Hematopoietic multipotent progenitor cell (in vitro differentiated cells): ENCODE data around the gene DNHD1. TPM values are rescaled to one million over a fixed set of nuclear protein-coding genes. Genes with fewer than 3 reads are reported as not detected.

Experiments used
- DNase-seq, 3 donors: peaks; one replicate each; pipeline ENCODE4 v3.0.0-alpha.2; 2011 to 2015; ENCODE audit warnings: low read depth in 2 of 3, low spot score in 2 of 3
- total RNA-seq: library from RNA; depleted of rRNA; stranded (reverse); fragments of >200 nt; gene quantifications from one replicate; pipeline ENCODE4 v1.2.3, GENCODE V29; 2012

DNHD1 gene
- total RNA-seq, 1 donor = 15.6 TPM

DNA sequence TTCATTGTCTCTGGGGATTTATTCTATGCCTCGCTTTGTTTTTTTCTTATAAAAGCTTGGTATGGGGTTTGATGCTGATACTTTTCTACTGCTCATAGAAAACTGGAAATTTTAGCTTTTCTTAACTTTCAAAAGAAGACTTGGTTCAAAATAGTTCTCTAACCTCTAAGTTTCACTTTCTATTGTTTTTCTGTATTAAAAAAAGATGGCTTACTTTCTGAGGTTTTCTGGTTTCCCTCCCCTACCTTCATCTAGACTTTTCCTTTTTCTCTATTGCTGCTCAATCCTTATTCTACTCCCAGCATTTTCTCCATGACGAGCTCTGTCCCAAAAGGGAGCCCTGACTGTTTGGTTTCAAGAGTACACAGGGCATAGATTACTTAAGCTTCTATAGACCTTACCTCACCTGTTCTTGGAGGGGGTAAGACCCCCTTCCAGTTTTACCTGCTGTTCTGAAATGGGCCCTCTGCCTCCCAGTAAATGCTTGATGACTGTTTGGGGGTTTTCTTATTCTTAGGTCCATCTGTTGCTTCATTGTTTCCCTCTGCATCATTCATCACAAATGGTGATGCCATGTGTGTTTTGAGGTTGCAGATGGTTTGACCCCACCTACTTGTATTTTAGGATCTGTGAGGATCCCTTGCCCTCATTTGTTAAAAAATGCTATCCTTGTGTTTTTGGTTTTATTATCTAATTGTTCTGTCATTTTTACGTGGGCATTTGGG, 29.5 kb downstream of the DNHD1 start:
- DNase-seq = no peak

DNA sequence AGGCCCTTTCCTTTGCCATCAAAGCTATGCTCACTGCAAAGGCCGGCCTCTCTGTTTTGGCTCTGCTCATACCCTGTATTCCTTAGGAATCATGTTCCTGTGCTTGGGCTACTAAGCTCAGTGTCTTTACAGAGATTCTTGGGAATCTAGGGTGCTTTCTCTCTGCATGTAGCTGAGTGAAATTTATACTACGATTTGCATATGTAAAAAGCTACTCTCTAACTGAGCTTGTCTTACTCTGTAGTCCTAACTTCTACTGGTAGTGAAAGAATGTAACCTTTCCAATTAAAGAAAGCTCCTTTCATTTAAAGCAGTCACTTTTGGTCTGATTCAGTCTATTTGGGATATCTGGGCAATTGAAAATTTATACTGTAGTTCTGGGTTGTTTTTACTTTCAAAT, 32.2 kb downstream of the DNHD1 start:
- DNase-seq = no peak

DNA sequence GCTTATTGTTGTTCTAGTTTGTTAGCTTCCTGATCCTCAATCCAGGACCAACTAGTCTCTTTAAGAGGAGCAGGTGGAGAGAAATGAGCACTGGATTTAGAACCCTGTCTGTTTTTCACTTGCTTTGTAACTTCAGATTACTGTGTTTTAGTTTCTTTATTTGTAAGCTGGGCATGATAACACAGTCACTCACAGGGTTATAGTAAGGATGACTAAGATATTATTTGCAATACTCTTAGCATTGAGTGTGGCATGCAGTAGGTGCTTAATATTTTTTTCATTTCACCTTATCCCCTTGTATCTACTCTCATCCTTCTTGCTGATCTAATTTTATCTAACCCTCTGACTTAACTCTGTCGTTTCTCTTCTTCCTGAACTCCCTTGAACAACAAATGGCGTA, 33.8 kb downstream of the DNHD1 start:
- DNase-seq = no peak

DNA sequence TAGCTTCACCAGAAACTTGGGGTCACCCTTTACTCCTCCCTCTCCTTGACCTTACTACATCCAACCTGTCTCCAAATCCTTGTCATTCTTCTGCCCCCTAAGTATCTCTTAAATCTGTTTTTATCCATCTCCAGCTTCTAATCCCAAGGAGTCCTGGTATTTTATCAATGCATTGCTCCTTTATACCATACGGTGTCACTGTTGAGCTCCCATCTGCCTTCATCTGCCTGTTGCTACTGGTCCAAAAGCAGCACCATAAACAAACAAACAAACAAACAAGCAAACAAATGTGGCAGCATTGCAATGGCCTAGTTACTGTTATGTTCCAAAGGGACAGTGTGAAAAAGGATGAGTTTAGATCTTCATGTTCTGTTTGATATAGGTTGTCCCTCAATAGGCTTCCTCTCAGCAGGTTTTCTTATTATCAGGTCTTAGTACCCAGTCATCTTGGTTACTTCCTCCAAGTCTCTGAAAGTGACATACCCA, 34.2 kb downstream of the DNHD1 start:
- DNase-seq = peak; percentile 23 to 58 (median 46)

DNA sequence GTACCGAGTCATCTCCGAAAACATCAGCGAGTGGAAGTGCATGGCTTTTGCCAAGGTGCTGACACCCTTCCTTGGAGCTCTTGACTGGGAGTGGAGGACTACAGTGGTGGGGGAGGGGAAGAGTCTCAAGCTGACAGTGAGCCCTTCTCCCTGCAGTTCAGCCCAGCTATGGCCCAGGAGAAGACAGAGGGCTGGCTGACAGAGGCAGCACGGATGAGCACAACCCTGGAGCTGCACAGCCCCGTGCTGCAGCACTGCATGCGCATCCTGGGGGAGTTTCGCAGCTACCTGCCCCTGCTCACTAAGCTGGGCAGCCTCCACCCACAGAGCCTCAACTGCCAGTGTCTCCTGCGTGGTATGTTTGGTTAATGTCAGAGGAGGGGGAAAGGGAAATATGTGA, 41.4 kb downstream of the DNHD1 start:
- DNase-seq = no peak

DNA sequence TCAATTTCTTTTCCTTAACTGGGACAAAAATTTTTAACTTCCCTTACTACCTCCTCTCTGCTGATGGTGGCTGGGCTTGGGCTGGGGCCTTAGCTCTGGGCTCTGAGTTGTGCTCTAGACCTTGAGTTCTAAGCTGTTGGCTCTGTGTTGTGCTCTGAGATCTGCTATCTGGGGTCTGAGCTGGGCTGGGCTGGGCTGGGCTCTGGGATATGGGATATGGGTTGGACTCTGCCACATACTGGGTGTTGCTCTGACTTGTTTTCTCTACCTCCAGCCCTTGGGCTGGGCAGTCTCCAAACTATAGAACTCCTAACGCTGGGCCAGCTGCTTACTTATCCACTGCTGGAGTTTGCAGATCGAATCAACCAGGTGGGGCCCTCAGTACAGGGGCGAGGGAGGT, 41.9 kb downstream of the DNHD1 start:
- no peak for DNase-seq

DNA sequence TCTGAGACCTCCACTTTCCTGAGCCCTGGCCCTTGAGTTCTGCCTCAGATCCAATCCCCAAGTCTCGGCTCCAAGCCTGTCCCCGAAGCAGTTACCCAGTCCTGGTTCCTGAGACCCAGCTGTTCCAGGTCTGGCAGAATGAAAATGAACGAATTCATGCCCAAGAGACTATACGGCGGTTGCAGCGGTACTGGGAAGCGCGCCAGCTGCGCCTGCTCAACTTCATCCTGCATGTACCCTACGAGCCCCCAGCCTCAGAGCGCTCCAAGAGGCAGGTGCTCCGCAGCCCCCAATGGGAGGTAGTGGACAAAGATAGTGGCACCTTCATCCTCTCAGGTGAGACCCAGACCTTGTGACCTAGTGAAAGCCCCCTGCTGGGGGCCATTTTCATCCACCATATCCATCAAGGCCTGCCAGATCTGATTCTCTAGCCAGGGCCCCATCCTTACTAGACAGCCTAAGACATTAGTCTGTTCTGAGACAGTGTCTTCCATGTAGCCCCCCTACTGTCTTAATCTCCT, 42.7 kb downstream of the DNHD1 start:
- DNase-seq = no peak

DNA sequence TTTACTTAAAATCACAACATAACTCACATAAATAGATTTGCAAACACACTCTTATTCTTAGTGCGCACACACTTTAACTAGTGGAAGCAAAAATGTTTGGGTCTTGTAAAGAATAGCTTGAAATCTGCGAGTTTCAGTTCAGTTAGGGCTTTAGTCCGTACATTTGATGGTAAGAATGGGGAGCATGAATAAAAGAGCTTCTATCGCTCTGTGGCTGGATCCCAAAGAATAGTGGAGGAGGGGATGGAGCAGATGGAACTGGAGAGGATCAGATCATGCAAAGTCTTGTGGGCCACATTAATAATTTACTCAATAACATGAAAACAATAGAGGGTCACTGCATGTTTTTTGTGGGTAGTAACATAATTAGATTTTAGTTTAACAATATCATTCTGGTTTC, 44.3 kb downstream of the DNHD1 start:
- DNase-seq = no peak

DNA sequence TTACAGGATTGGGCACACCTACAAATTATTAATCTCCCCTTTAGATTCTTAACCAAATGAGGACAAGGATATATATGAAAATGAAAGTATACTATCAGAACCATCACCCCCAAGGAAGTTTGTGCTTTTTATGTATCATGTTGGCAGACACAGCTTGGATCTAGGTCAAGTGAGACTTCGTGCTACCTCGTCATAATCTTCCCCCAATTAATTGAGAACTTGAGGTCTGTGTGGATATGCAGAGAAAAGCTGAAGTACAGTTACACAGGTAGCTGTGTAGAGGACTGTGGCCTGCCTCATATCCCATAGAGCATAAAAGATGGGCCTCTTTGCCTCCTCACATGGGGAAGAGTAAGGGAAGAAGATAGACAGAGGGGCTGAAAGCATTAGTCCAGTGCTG, 45.6 kb downstream of the DNHD1 start:
- DNase-seq = no peak

DNA sequence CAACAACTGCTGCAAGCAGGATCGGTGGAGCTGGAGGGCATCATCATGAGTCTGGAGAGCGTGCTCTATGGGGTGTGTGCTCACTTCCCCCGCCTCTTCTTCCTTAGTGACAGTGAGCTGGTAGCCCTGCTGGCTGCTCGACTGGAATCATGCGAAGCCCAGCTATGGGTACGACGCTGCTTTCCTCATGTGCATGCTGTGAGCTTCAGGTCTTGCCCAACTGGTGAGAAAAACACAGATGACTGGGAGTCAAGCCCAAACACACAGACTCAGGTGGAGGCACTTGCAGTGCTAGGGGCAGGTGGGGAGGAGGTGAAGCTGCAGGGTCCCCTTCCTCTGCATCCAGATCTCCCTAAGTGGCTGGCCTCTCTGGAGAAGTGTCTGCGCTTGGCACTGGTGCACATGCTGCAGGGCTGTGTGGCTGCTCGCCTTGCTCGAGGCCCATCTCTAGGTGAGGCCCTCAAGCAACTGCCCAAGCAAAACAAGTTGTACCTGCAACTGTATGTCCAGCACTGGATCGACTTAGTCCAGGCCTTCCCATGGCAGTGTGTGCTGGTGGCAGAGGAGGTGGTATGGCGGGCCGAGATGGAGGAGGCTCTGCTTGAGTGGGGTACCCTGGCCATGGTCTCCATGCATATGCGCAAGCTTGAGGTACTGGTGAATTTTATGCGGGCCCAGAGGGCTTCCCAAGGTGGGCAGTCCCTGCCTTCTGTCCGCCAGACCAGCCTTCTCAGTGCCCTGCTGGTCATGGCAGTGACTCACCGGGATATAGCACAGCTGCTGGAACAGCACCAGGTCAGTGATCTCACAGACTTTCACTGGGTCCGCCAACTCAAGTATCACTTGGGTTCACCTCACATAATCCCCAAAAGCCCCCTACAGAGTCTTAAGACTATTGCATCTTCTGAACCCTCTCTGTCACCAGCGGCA, 48.1 kb downstream of the DNHD1 start:
- DNase-seq = no peak

DNA sequence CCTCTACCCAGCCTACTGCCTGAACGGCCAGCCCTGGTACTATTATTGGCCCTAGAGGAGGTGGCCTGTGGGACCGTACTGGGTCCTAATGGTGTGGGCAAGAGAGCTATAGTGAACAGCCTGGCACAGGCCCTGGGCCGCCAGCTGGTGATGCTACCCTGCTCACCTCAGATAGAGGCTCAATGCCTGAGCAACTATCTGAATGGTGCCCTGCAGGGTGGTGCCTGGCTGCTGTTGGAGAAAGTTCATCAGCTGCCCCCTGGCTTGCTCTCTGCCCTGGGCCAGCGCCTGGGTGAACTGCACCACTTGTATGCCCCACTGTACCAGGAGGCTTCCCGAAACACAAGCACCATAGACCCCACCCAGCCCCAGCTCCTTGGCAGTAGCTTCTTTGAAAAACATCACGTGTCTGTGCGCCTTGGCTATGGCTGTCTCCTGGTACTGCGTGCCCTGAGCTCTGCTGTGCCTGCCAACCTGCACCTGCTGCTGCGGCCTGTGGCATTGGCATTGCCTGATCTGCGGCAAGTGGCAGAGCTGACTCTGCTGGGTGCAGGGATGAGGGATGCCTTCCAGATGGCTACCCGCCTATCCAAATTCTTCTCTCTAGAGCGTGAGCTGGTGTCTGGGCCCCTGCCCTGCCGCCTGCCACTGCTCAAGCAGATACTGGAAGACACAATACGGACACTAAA, 49.0 kb downstream of the DNHD1 start:
- DNase-seq = no peak

DNA sequence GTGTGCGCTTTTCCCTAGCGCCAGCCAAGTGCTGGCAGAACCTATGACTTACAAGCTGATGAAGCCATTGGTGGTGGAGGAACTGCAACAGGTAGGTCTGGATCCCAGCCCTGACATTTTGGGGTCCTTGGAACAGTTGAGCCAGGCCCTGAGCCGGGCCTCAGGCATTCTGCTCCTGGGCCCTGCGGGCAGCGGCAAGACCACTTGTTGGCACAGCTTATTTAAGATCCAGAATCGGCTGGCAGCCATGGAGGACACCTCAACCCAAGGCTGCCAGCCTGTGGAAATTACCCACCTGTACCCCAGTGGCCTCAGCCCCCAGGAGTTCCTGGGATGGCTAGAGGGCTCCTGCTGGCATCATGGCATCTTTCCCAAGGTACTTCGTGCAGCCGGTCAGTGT, 49.7 kb downstream of the DNHD1 start:
- DNase-seq = no peak

DNA sequence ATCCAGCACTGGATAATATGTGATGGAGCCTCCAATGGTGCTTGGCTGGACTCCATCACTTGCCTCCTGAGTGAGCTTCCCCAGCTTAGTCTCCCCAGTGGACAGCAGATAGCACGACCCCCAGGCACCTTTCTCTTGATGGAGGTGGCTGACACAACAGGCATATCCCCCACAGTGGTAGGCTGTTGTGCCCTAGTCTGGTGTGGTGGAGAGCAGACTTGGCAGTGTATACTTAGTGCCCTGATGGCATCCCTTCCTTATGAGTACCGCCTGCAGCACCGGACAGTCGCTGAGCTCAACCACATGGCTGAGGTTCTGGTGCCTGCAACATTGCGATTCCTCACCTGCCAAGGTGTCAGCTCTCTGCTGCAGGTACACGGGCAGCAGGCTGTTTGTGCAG, 50.1 kb downstream of the DNHD1 start:
- no peak for DNase-seq

DNA sequence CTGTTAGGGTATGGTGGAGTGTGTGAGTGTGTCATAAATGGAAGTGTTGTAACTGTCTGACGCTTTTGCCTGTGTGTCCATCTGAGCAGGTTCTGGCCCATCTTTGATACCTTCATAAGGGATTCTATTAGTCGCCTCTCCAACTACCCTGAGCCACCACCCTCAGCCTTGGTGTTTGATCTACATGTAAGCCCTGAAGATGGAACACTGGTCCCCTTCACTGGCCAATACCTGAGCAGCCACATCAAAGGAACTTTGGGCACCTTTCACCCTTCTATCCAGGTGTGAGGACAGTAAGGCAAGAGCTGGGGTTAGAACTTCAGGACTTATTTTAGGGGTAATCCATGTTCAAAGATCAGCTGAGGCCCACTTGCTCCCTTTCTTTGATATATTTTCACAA, 51.0 kb downstream of the DNHD1 start:
- DNase-seq = no peak

DNA sequence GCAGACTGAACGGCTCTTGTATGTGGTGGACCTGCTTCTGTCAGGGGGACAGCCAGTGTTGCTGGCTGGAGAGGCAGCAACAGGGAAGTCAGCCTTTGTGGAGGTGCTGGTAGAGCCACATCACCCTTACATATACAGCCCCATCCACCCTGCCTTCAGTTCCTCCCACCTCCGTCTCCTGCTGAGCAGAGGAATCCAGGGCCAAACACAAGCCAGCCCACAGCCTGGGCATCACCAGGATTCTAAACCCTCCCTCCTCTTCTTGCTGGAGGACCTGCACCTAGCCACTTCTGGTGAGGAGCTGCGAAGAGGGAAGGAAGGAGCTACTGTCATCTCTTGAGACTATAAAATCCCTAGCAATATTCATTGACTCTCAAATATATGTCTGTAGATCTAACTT, 51.6 kb downstream of the DNHD1 start:
- no peak for DNase-seq

DNA sequence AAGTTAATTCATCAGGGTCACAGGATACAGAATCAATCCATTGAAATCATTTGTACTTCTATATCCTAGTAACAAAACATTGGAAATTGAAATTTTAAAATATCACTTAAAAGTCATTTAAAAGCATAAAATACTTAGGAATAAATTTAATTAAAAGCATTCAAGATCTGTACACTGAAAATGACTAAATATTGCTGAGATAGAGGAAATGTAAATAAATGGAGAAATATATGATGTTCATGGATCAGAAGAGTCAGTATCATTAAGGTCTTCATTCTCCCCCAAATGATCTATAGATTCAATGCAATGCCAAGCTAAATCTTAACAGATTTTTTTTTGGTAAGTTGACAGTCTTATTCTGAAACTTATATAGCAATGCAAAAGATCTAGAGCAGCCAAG, 56.6 kb downstream of the DNHD1 start:
- no peak for DNase-seq

DNA sequence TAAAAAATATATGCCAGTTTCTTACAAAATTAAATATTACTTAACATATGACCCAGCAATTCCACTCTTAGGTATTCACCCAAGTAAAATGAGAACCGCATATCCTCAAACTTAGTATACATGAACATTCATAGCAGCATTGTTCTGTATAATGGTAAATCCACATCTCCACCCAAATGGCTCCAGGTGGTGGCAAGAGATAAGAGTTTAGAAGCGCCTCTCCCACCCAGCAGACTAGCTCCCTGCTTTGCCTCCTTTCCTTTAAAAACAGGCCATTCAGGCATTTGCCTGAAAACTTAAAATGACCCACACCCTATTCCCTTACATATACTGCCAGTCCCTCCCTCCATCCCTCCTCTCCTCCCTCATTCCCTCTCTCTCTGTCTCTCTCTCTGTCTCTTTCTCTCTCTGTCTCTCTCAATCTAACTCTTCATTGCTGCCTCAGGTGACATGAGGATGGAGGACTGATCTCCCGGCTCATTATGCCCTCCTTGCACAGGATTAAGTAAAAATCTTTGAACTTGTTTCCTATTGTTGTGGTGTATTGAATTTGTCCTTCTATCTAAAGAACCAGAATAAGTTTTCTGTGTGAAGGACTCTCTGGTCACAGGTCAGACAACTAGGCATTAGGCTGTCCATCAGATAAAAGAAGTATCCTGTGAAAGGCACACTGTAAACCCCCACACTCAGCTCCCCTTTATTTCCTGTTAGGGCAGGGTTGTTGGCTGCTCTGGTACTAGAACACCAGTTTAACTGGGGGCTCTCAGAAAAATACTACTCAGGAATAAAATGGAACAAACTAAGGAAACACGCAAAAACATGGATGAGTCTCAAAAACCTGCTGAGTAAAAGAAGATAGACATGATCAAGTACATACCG, 58.0 kb downstream of the DNHD1 start:
- DNase-seq = no peak

DNA sequence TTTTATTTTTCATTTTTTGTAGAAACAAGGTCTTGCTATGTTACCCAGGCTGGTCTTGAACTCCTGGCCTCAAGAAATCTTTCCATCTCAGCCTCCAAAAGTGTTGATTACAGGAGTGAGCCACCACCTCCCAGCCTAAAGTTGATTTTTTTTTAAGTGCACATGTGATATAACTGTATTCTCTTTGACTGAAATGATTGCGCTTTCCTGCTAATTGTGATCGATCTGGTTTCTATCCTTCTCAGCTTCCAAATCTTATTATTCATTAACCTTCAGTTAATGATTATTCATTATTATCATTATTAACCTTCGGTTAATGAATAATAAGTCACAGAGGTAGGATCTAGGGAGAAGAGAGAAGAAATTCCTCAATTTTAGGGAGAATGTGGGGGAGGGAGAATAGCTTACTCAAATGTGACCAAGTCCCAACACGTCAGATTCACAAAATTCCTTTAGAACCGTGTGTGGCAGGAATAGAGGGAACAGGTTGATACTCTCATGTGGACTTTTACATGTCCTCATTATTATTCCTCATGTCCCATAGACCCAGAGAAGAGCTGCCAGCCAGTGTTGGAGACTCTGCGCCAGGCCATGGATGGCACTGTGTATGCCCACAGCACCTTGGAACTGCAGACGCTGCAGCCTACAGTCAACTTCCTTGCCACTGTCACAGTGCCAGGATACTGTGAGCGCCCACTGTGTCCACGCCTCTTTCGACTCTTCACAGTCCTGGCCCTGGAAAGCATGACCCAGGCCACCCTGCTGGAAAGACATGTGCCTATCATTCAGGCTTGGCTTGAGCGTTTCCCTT, 59.3 kb downstream of the DNHD1 start:
- no peak for DNase-seq

DNA sequence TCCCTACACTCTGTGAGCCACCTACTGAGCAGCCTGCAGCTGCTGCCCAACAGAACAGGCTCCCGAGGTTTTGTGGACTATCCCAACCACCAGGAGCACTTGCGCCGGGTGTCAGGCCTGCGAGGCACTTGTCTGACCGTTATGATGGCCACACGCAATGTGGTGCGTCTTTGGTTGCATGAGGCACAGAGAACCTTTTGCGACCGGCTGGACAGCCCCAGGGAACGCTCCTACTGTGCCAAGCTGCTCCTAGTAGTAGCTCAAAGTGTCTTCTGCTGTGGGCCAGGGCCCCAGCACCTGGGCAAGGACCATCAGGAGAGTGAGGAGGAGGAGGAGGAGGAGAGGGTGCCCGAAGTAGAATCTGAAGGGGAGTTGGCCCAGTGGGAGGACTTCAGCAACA, 60.0 kb downstream of the DNHD1 start:
- DNase-seq = no peak
